Progenitor cell of endocrine pancreas (in vitro differentiated cells): Measurements from ENCODE around the gene KNDC1. TPM values are rescaled to one million over a fixed set of nuclear protein-coding genes. Genes with fewer than 3 reads are reported as not detected.
A peak's percentile ranks its signal among the peaks of the same experiment; 100 is the strongest.
"Not testable (repeated sequence)": the region's sequence is repeated elsewhere in the genome, so short reads cannot be mapped to it uniquely, and the experiment has no call there.

ENCODE experiments used
- DNase-seq: peaks from one replicate; pipeline ENCODE4 v3.0.0; 2021; ENCODE audit warnings: low spot score; ENCODE audit not compliant: unreplicated experiment
- H3K27ac Mint-ChIP-seq: 2 replicates; pipeline ENCODE4 v1.8.0; 2021; ENCODE audit warnings: mild to moderate bottlenecking, moderate library complexity, mixed read lengths
- H3K27me3 Mint-ChIP-seq: 2 replicates; pipeline ENCODE4 v1.8.0; 2021; ENCODE audit warnings: mixed read lengths
- H3K36me3 Mint-ChIP-seq: 2 replicates; pipeline ENCODE4 v1.8.0; 2022; ENCODE audit warnings: mixed read lengths; ENCODE audit not compliant: insufficient read depth
- H3K4me1 Mint-ChIP-seq: 2 replicates; pipeline ENCODE4 v1.8.0; 2021; ENCODE audit warnings: low read depth, mixed read lengths
- H3K4me3 Mint-ChIP-seq: 2 replicates; pipeline ENCODE4 v1.8.0; 2021; ENCODE audit warnings: low read depth, mild to moderate bottlenecking, moderate library complexity, mixed read lengths
- H3K9me3 Mint-ChIP-seq: 2 replicates; pipeline ENCODE4 v1.8.0; 2021; ENCODE audit warnings: low read depth, mixed read lengths
- total RNA-seq: library from RNA; stranded (reverse); gene quantifications from 2 replicates; pipeline ENCODE4 v1.2.1, GENCODE V29; 2021
- TF ChIP-seq, protein P1 (sequence below): fragments of 200-600 bp; sonication (generic); IDR thresholded peaks from one replicate; pipeline ENCODE4 v1.5.0; 2021; ENCODE audit warnings: antibody characterized with exemption, mild to moderate bottlenecking; ENCODE audit not compliant: unreplicated experiment

Gene KNDC1
- total RNA-seq, 1 donor from 2014 or later: 14.2 TPM

GRCh38 chr10:133143546-133143945 lies 16.5 kb upstream of the KNDC1 start:
- DNase-seq: no peak

DNA sequence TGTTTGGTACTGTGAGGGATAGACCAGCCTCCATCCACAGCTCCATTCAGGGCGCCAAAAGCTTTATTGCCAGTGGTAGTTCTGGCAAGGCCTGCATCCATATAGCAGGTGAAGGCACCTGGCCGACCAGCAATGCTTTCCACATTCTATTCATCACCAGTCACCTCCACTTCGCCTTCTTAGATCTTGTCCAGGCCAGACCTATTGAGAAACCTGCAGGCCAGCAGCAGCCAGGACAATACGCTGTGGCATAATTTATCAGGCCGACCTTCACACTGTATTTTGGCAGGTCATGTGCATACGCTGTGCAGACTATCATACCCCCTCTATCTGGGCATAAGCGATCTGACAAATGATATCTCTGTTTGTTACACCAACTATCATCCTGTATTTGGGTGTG lies 15.2 kb upstream of the KNDC1 start:
- H3K36me3 Mint-ChIP-seq: peaks cover 2% of the 10 kb centered on the region
- TF ChIP-seq, protein P1, sequence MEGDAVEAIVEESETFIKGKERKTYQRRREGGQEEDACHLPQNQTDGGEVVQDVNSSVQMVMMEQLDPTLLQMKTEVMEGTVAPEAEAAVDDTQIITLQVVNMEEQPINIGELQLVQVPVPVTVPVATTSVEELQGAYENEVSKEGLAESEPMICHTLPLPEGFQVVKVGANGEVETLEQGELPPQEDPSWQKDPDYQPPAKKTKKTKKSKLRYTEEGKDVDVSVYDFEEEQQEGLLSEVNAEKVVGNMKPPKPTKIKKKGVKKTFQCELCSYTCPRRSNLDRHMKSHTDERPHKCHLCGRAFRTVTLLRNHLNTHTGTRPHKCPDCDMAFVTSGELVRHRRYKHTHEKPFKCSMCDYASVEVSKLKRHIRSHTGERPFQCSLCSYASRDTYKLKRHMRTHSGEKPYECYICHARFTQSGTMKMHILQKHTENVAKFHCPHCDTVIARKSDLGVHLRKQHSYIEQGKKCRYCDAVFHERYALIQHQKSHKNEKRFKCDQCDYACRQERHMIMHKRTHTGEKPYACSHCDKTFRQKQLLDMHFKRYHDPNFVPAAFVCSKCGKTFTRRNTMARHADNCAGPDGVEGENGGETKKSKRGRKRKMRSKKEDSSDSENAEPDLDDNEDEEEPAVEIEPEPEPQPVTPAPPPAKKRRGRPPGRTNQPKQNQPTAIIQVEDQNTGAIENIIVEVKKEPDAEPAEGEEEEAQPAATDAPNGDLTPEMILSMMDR: no peak
- peak overlapping the region; percentile 63 for H3K4me3 Mint-ChIP-seq
- no peak overlapping the region for H3K27ac Mint-ChIP-seq
- DNase-seq: no peak
- H3K4me1 Mint-ChIP-seq: peaks cover 13% of the 10 kb centered on the region
- peaks cover 40% of the 10 kb centered on the region for H3K27me3 Mint-ChIP-seq
- H3K9me3 Mint-ChIP-seq: peaks cover 28% of the 10 kb centered on the region

More at GRCh38 chr10:133143546-133143945, 16.5 kb upstream of the KNDC1 start:
- H3K4me3 Mint-ChIP-seq: peak overlapping the region; percentile 63
- peaks cover 13% of the 10 kb centered on the region for H3K4me1 Mint-ChIP-seq
- peaks cover 29% of the 10 kb centered on the region for H3K27me3 Mint-ChIP-seq
- H3K27ac Mint-ChIP-seq: peak overlapping the region; percentile 68
- H3K36me3 Mint-ChIP-seq: peaks cover 2% of the 10 kb centered on the region
- TF ChIP-seq, protein P1: no peak
- peaks cover 16% of the 10 kb centered on the region for H3K9me3 Mint-ChIP-seq

GRCh38 chr10:133150226-133150625 lies 9.8 kb upstream of the KNDC1 start:
- no peak for DNase-seq
- Mint-ChIP-seq H3K27me3 (peaks cover 59% of the 10 kb centered on the region), H3K9me3 (peaks cover 30% of the 10 kb centered on the region), H3K4me3 (no peak overlapping the region), H3K36me3 (peaks cover 2% of the 10 kb centered on the region), H3K4me1 (peaks cover 5% of the 10 kb centered on the region), H3K27ac (no peak overlapping the region)
- TF ChIP-seq, protein P1: no peak

GRCh38 chr10:133150656-133151055 lies 9.4 kb upstream of the KNDC1 start:
- H3K9me3 Mint-ChIP-seq: peaks cover 30% of the 10 kb centered on the region
- DNase-seq: no peak
- H3K4me1 Mint-ChIP-seq: peaks cover 5% of the 10 kb centered on the region
- H3K27ac Mint-ChIP-seq: no peak overlapping the region
- H3K4me3 Mint-ChIP-seq: no peak overlapping the region
- H3K27me3 Mint-ChIP-seq: peaks cover 59% of the 10 kb centered on the region
- TF ChIP-seq, protein P1: no peak
- peaks cover 2% of the 10 kb centered on the region for H3K36me3 Mint-ChIP-seq

GRCh38 chr10:133151071-133151470 lies 8.9 kb upstream of the KNDC1 start:
- peaks cover 59% of the 10 kb centered on the region for H3K27me3 Mint-ChIP-seq
- H3K4me1 Mint-ChIP-seq, H3K4me3 Mint-ChIP-seq, H3K27ac Mint-ChIP-seq, DNase-seq, H3K36me3 Mint-ChIP-seq: not testable (repeated sequence)
- H3K9me3 Mint-ChIP-seq: peaks cover 30% of the 10 kb centered on the region

GRCh38 chr10:133151543-133151972 lies 8.5 kb upstream of the KNDC1 start:
- no peak for DNase-seq
- Mint-ChIP-seq H3K36me3 (peaks cover 2% of the 10 kb centered on the region), H3K4me3 (no peak overlapping the region), H3K27ac (no peak overlapping the region), H3K9me3 (peaks cover 30% of the 10 kb centered on the region), H3K4me1 (peaks cover 5% of the 10 kb centered on the region), H3K27me3 (peaks cover 54% of the 10 kb centered on the region)
- TF ChIP-seq, protein P1: no peak
